Gastrocnemius medialis (tissue), 4 donors: ENCODE measurements around the gene PLA2G2D.

Source experiments
- POLR2A ChIP-seq, 2 donors: fragments of 450-650 bp; IDR thresholded peaks; one replicate each; pipeline ENCODE4 v1.6.1; 2017; ENCODE audit warnings: antibody characterized with exemption in 2 of 2, mild to moderate bottlenecking in 2 of 2, moderate library complexity in 2 of 2
- TF ChIP-seq, protein P1 (sequence below), 5 experiments: fragments of 450-650 bp in 3 of 5; fragments of 200-600 bp in 2 of 5; sonication (generic) in 2 of 5; IDR thresholded peaks in 4 of 5; conservative IDR thresholded peaks in 1 of 5; 1 replicate in 4 of 5; 2 replicates in 1 of 5; pipeline ENCODE4 v1.5.1; 2016 to 2019; ENCODE audit warnings: antibody characterized with exemption in 5 of 5, mild to moderate bottlenecking in 3 of 5, moderate library complexity in 3 of 5

DNA sequence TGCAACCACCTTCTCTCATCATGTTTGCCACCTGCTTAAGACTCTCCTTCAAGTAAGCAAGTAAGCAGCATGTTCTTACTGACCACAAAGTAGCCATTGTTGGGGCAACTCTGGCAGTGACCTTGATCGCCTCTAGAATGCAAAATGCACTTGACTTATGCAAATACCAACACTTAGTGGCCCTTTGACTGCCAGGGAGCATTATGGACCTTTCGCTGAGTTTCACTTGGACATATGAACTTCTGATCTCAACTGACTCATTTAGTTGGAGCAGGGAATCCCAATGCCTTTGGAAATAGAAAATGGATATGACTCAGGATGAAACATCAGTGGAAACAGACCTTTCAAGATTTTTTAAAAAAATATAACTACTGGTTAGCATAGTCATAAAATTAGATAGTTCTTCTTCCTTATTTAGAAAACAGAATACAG is 55.5 kb downstream of the PLA2G2D start:
- TF ChIP-seq POLR2A (IDR thresholded peaks at IDR 0.05): no peak
- TF ChIP-seq, protein P1, sequence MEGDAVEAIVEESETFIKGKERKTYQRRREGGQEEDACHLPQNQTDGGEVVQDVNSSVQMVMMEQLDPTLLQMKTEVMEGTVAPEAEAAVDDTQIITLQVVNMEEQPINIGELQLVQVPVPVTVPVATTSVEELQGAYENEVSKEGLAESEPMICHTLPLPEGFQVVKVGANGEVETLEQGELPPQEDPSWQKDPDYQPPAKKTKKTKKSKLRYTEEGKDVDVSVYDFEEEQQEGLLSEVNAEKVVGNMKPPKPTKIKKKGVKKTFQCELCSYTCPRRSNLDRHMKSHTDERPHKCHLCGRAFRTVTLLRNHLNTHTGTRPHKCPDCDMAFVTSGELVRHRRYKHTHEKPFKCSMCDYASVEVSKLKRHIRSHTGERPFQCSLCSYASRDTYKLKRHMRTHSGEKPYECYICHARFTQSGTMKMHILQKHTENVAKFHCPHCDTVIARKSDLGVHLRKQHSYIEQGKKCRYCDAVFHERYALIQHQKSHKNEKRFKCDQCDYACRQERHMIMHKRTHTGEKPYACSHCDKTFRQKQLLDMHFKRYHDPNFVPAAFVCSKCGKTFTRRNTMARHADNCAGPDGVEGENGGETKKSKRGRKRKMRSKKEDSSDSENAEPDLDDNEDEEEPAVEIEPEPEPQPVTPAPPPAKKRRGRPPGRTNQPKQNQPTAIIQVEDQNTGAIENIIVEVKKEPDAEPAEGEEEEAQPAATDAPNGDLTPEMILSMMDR (IDR thresholded peaks at IDR 0.05 in 4 of 5, conservative IDR thresholded peaks at IDR 0.05 in 1 of 5): no peak
